GM06990 (cell line): ENCODE data around the gene FAM8A1.
"Not testable (repeated sequence)": the region's sequence is repeated elsewhere in the genome, so short reads cannot be mapped to it uniquely, and the experiment has no call there.

Experiments
- DNase-seq: peaks from one replicate; pipeline ENCODE4 v3.0.0-alpha.2; 2011; ENCODE audit not compliant: insufficient read length; ENCODE audit errors: extremely low read depth
- H3K27me3 ChIP-seq: replicated peaks from 2 replicates; pipeline ENCODE4 v1.6.0; 2011; ENCODE audit warnings: low read length; ENCODE audit not compliant: control insufficient read depth, insufficient read depth
- H3K36me3 ChIP-seq: 2 replicates; pipeline ENCODE4 v1.5.1; 2011; ENCODE audit warnings: low read length; ENCODE audit not compliant: control insufficient read depth, insufficient read depth
- H3K4me3 ChIP-seq: replicated peaks from 2 replicates; pipeline ENCODE4 v1.5.1; 2011; ENCODE audit warnings: low read depth, mild to moderate bottlenecking, control low read depth, low read length
- CTCF ChIP-seq: IDR thresholded peaks from 2 replicates; pipeline ENCODE4 v1.5.1; 2011; ENCODE audit warnings: low read length, control low read depth, mild to moderate bottlenecking, inconsistent platforms; ENCODE audit not compliant: insufficient read depth, poor library complexity, severe bottlenecking

FAM8A1 gene

GRCh38 chr6:17584241-17584803 lies 15.8 kb upstream of the FAM8A1 start:
- no peak for DNase-seq
- peak; percentile 55 for TF ChIP-seq CTCF
- Histone ChIP-seq H3K36me3 (no peaks in the 10 kb centered on the region), H3K27me3 (no peaks in the 10 kb centered on the region), H3K4me3 (no peak overlapping the region)

- no peak for DNase-seq
- H3K27me3 ChIP-seq = no peaks in the 10 kb centered on the region
- TF ChIP-seq CTCF = peak; percentile 13
- no peak overlapping the region for H3K4me3 ChIP-seq
- H3K36me3 ChIP-seq = no peaks in the 10 kb centered on the region
Observed at GRCh38 chr6:17585766-17586490, 14.2 kb upstream of the FAM8A1 start.

- H3K36me3 ChIP-seq, H3K4me3 ChIP-seq, DNase-seq, H3K27me3 ChIP-seq: not testable (repeated sequence)
Observed at GRCh38 chr6:17586623-17587022, 13.5 kb upstream of the FAM8A1 start.

- Histone ChIP-seq H3K27me3 (no peaks in the 10 kb centered on the region), H3K4me3 (no peak overlapping the region), H3K36me3 (no peaks in the 10 kb centered on the region)
- TF ChIP-seq CTCF = no peak
- no peak for DNase-seq
Observed at GRCh38 chr6:17588011-17588410, 12.1 kb upstream of the FAM8A1 start.

- H3K27me3 ChIP-seq = no peaks in the 10 kb centered on the region
- no peaks in the 10 kb centered on the region for H3K36me3 ChIP-seq
- no peak for TF ChIP-seq CTCF
- H3K4me3 ChIP-seq = no peak overlapping the region
- DNase-seq = no peak
Observed at GRCh38 chr6:17589406-17590096, 10.6 kb upstream of the FAM8A1 start.

GRCh38 chr6:17591287-17591686 lies 8.8 kb upstream of the FAM8A1 start:
- DNase-seq = no peak

More at GRCh38 chr6:17591287-17591686, 8.8 kb upstream of the FAM8A1 start:
- Histone ChIP-seq H3K36me3 (no peaks in the 10 kb centered on the region), H3K4me3 (no peak overlapping the region), H3K27me3 (no peaks in the 10 kb centered on the region)
- no peak for TF ChIP-seq CTCF
